ENCODE data around the gene PTPRD.

DNA sequence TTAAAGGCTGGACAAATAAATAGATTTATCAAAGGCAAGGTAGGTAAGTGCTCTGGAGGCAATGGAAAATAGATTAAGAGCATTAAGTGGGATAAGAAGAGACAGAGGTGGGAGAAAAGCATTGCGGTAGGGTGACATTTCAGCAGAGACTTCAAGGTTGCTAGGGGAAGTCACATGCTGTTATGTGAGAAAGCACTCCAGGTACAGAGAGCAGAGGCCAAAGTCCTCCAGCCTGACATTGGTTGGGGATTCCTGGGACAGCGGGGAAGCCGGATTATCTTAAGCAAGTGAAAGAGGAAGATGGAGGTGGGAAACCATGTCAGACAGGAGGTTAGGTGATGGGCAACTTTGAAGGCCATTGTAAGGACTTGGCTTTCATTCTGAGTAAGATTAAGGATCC lies 1222.9 kb downstream of the PTPRD start:
- TF ChIP-seq, protein P1, sequence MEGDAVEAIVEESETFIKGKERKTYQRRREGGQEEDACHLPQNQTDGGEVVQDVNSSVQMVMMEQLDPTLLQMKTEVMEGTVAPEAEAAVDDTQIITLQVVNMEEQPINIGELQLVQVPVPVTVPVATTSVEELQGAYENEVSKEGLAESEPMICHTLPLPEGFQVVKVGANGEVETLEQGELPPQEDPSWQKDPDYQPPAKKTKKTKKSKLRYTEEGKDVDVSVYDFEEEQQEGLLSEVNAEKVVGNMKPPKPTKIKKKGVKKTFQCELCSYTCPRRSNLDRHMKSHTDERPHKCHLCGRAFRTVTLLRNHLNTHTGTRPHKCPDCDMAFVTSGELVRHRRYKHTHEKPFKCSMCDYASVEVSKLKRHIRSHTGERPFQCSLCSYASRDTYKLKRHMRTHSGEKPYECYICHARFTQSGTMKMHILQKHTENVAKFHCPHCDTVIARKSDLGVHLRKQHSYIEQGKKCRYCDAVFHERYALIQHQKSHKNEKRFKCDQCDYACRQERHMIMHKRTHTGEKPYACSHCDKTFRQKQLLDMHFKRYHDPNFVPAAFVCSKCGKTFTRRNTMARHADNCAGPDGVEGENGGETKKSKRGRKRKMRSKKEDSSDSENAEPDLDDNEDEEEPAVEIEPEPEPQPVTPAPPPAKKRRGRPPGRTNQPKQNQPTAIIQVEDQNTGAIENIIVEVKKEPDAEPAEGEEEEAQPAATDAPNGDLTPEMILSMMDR (IDR thresholded peaks at IDR 0.05) = no peak
- no peak for TF ChIP-seq EZH2 (IDR thresholded peaks at IDR 0.05; ENCODE audit: borderline replicate concordance, insufficient read depth, low read depth, low read length, poor library complexity, severe bottlenecking)

All from B cell (primary cell).